ENCODE data around the gene EPC1. TPM values are rescaled to one million over a fixed set of nuclear protein-coding genes. Genes with fewer than 3 reads are reported as not detected.

Gene EPC1
- total RNA-seq, 2 experiments from 2014 or later: 33.0 to 33.9 TPM

DNA sequence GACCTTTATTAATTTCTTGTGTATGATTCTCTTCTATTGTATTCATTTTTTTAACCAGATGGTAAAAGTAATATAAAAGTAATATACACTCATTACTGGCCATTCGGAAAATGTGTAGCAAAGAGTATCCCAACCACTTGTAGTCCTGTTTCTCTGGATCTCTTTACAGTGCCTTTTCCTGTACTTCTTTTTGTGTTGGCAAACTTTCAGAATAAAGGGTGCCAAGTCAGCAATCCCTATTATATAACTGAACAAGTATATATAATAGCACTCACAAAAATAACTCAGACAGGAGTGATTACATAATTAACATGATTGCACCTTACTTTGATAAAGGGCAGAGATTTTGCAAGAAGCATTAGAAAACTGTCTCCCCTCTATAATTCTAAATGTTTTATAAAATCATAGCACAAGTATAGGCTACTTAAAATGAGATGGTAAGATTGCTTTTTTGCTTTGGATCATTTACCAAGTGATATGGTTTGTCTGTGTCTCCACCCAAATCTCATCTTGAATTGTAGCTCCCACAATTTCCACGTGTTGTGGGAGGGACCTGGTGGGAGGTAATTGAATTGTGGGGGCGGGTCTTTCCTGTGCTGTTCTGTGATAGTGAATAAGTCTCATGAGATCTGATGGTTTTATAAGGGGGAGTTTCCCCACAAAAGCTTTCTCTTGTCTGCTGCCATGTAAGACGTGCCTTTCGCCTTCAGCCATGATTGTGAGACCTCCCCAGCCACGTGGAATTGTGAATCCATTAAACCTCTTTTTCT is 41.5 kb upstream of the EPC1 start:
- ChIA-PET POLR2A (interaction anchor here (0.8 kb wide), 1 partner anchor 11 kb away, joined by 3 read pairs; no protein-coding TSS in a partner anchor), CTCF (no interaction called here)
- peaks cover 8% of the 10 kb centered on the region for H3K4me1 Mint-ChIP-seq (ENCODE audit: low read depth)
- intact Hi-C loops (cut with micrococcal nuclease): no loop called here
- H3K36me3 Mint-ChIP-seq (ENCODE audit: low read depth): no peaks in the 10 kb centered on the region
- no peaks in the 10 kb centered on the region for H3K27me3 Mint-ChIP-seq
- no peak overlapping the region for H3K27ac Mint-ChIP-seq
- peaks cover 2% of the 10 kb centered on the region for H3K9me3 Mint-ChIP-seq
- H3K4me3 Mint-ChIP-seq: no peak overlapping the region
- TF ChIP-seq, protein P1, sequence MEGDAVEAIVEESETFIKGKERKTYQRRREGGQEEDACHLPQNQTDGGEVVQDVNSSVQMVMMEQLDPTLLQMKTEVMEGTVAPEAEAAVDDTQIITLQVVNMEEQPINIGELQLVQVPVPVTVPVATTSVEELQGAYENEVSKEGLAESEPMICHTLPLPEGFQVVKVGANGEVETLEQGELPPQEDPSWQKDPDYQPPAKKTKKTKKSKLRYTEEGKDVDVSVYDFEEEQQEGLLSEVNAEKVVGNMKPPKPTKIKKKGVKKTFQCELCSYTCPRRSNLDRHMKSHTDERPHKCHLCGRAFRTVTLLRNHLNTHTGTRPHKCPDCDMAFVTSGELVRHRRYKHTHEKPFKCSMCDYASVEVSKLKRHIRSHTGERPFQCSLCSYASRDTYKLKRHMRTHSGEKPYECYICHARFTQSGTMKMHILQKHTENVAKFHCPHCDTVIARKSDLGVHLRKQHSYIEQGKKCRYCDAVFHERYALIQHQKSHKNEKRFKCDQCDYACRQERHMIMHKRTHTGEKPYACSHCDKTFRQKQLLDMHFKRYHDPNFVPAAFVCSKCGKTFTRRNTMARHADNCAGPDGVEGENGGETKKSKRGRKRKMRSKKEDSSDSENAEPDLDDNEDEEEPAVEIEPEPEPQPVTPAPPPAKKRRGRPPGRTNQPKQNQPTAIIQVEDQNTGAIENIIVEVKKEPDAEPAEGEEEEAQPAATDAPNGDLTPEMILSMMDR (IDR thresholded peaks at IDR 0.05): no peak
- DNase-seq: no peak
- no peak for ATAC-seq

DNA sequence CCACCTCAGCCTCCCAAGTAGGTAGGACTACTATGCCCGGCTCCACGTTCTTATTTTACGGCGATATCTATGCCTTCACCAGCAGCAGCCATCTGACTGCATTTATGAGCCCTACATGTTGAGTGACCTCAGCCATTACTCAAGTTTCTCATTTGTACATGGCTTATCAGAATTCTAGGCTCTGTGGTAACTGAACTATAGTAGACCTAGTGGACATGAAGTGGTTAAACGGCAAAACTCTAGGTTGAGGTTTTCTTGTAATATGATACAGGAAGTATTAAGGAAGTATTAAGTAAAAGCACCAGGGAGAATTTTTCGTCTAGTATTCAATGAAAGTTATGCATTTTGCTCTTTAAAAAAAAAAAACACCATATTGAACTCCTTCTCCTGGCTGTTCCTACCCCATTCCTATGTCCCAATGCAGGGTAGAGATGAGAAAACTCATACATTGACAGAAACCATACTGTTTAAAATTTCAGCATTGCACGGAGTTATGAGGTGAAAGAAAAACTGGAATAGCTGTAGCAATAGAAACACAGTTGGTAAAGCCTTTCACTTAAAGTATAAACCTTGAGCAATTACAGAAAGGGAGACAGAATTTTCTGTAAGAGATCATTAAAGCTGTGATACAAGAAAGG is 39.8 kb upstream of the EPC1 start:
- ChIA-PET POLR2A (no interaction called here), CTCF (no interaction called here)
- ATAC-seq (no peak), DNase-seq (no peak)
- H3K27ac Mint-ChIP-seq: no peak overlapping the region
- H3K27me3 Mint-ChIP-seq: no peaks in the 10 kb centered on the region
- TF ChIP-seq, protein P1 (IDR thresholded peaks at IDR 0.05): no peak
- H3K36me3 Mint-ChIP-seq (ENCODE audit: low read depth): no peaks in the 10 kb centered on the region
- H3K9me3 Mint-ChIP-seq: no peaks in the 10 kb centered on the region
- H3K4me3 Mint-ChIP-seq: no peak overlapping the region
- intact Hi-C loops (cut with micrococcal nuclease): no loop called here
- peaks cover 11% of the 10 kb centered on the region for H3K4me1 Mint-ChIP-seq (ENCODE audit: low read depth)

DNA sequence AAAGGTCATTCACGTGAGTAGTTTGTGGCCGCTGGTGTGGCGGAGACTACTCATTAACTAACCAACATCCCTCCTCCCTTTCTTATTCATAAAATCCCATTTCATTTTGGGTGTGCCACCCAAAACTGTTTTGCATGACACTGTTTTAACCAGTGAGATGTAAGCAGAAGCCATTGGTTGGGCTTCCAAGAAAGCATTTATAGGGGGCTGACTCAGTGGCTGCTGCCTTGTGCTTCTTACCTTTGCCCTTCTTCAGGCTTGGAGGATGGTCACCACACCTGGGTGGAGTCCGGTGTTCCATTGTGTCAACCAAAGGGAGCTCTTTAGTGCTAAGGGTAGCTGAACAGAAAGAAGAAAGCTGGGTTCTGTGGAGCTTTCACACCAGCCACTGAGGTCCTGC is 37.2 kb upstream of the EPC1 start:
- ChIA-PET POLR2A (interaction anchor here (1.5 kb wide), 1 partner anchor 19 kb away, joined by 3 read pairs; no protein-coding TSS in a partner anchor), CTCF (no interaction called here)
- TF ChIP-seq, protein P1 (IDR thresholded peaks at IDR 0.05): no peak
- no peaks in the 10 kb centered on the region for H3K9me3 Mint-ChIP-seq
- H3K27me3 Mint-ChIP-seq: no peaks in the 10 kb centered on the region
- no peak overlapping the region for H3K4me3 Mint-ChIP-seq
- DNase-seq (peak; percentile 29), ATAC-seq (no peak)
- intact Hi-C loops (cut with micrococcal nuclease): no loop called here
- H3K4me1 Mint-ChIP-seq (ENCODE audit: low read depth): peaks cover 12% of the 10 kb centered on the region
- H3K36me3 Mint-ChIP-seq (ENCODE audit: low read depth): no peaks in the 10 kb centered on the region
- H3K27ac Mint-ChIP-seq: no peak overlapping the region

DNA sequence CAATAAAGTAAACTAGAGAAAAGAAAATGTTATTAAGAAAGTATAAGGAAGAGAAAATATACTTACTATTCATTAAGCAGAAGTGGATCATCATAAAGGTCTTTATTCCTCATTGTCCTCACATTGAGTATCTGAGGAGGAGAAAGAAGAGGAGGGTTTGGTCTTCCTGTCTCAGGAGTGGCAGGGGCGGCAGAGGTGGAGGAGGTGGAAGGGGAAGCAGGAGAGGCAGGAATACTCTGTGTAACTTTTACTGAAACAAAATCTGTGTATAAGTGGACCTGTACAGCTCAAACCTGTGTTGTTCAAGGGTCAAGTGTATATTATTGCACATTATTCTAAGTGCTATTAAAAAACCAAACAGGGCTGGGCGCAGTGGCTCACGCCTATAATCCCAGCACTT is 34.2 kb upstream of the EPC1 start:
- CTCF ChIA-PET: no interaction called here

More for the DNA sequence above, 34.2 kb upstream of the EPC1 start:
- ATAC-seq: no peak
- Mint-ChIP-seq H3K4me1 (ENCODE audit: low read depth) (peaks cover 6% of the 10 kb centered on the region), H3K27me3 (no peaks in the 10 kb centered on the region), H3K27ac (no peak overlapping the region), H3K9me3 (no peaks in the 10 kb centered on the region), H3K36me3 (ENCODE audit: low read depth) (no peaks in the 10 kb centered on the region), H3K4me3 (no peak overlapping the region)
- POLR2A ChIA-PET: no interaction called here
- TF ChIP-seq, protein P1 (IDR thresholded peaks at IDR 0.05): no peak
- no peak for DNase-seq
- intact Hi-C loops (cut with micrococcal nuclease): no loop called here
